HUDEP-2 (cell line): Measurements from ENCODE around the gene ZIC4.

Experiments used
- DNase-seq, 76 experiments: peaks; one replicate each; lab custom pipeline; 2025; ENCODE audit not compliant: unreplicated experiment in 76 of 76; lab: John Stamatoyannopoulos, UW

The ZIC4 gene

GRCh38 chr3:147418808-147419701 is 12.7 kb upstream of the ZIC4 start:
- DNase-seq, result peak in 55 of 76 experiments; percentile 3 to 73 (median 40)

- no peak for DNase-seq
These were observed 12.0 kb upstream of the ZIC4 start for GRCh38 chr3:147418371-147418781.

- no peak for DNase-seq
These were observed 11.4 kb upstream of the ZIC4 start for GRCh38 chr3:147417551-147418295.

GRCh38 chr3:147416931-147417330 is 10.6 kb upstream of the ZIC4 start:
- DNase-seq, result no peak

GRCh38 chr3:147415874-147416273 is 9.5 kb upstream of the ZIC4 start:
- DNase-seq, result no peak

- DNase-seq, result no peak
These were observed 8.9 kb upstream of the ZIC4 start for GRCh38 chr3:147415286-147415685.

- no peak for DNase-seq
These were observed 8.2 kb upstream of the ZIC4 start for GRCh38 chr3:147414390-147415138.

GRCh38 chr3:147413686-147414389 is 7.5 kb upstream of the ZIC4 start:
- no peak for DNase-seq

GRCh38 chr3:147412917-147413685 is 6.8 kb upstream of the ZIC4 start:
- peak in 1 of 76 experiments; percentile 8 for DNase-seq

GRCh38 chr3:147412261-147412916 is 6.0 kb upstream of the ZIC4 start:
- DNase-seq, result no peak

- no peak for DNase-seq
These were observed 5.5 kb upstream of the ZIC4 start for GRCh38 chr3:147411815-147412241.

GRCh38 chr3:147411238-147411814 is 5.0 kb upstream of the ZIC4 start:
- no peak for DNase-seq

GRCh38 chr3:147410526-147411237 is 4.3 kb upstream of the ZIC4 start:
- DNase-seq, result no peak

- no peak for DNase-seq
These were observed 3.8 kb upstream of the ZIC4 start for GRCh38 chr3:147410116-147410525.

GRCh38 chr3:147409143-147410115 is 3.1 kb upstream of the ZIC4 start, which contains the start of gene ZIC1:
ZIC1 (plus strand) TSS chr3:147409365; CDS start chr3:147410113, 748 bp downstream.
- DNase-seq, result no peak

- DNase-seq, result no peak
These were observed 2.1 kb upstream of the ZIC4 start for GRCh38 chr3:147408188-147409100.
